B cell (primary cell): ENCODE data around the gene ZNF253. TPM values are rescaled to one million over a fixed set of nuclear protein-coding genes. Genes with fewer than 3 reads are reported as not detected.

ENCODE experiments used
- ATAC-seq: fragments of 200-7000 bp; cut with Tn5 transposase; one replicate; pipeline ENCODE4 v1.10.0; 2021; ENCODE audit warnings: low read depth, mild to moderate bottlenecking, moderate number of reproducible peaks, moderate library complexity
- CTCF ChIA-PET: fragments of 350-600 bp; sonication (Branson Sonifier 250); formaldehyde crosslinking; loops from one replicate; lab custom pipeline; 2021; ENCODE audit warnings: antibody characterized with exemption, inconsistent platforms; lab: Charles Lee
- POLR2A ChIA-PET: fragments of 350-600 bp; sonication (Branson Sonifier 250); formaldehyde crosslinking; loops from one replicate; lab custom pipeline; 2021; ENCODE audit warnings: antibody characterized with exemption; lab: Charles Lee
- DNase-seq: peaks from one replicate; pipeline ENCODE4 v3.0.0; 2013
- H2AFZ ChIP-seq: 2 replicates; pipeline ENCODE4 v1.6.1; 2012; ENCODE audit warnings: mild to moderate bottlenecking, low read depth, low read length; ENCODE audit not compliant: insufficient read depth, poor library complexity, severe bottlenecking
- H3K27ac ChIP-seq, 2 donors: 1 replicate in 1 of 2; 2 replicates in 1 of 2; pipeline ENCODE4 v1.5.1; 2012 to 2013; ENCODE audit warnings: low read length in 2 of 2, mild to moderate bottlenecking in 2 of 2, moderate library complexity in 1 of 2
- H3K27me3 ChIP-seq, 4 experiments: fragments of 200-600 bp in 1 of 4; sonication (generic) in 1 of 4; replicated peaks in 1 of 4; 1 replicate in 2 of 4; 2 replicates in 2 of 4; pipeline versions ENCODE4 v1.6.1 to v1.7.0; 2013 to 2016; ENCODE audit warnings: low read length in 3 of 4, mild to moderate bottlenecking in 2 of 4, mixed read lengths in 1 of 4, moderate library complexity in 1 of 4; ENCODE audit not compliant: insufficient read depth in 4 of 4, control insufficient read depth in 3 of 4; ENCODE audit errors: control extremely low read depth in 1 of 4
- H3K36me3 ChIP-seq, 2 experiments: replicated peaks in 1 of 2; 1 replicate in 1 of 2; 2 replicates in 1 of 2; pipeline versions ENCODE4 v1.6.1 to v1.7.1; 2013; ENCODE audit warnings: low read length in 1 of 2; ENCODE audit not compliant: insufficient read depth in 2 of 2, control insufficient read depth in 1 of 2; ENCODE audit errors: control extremely low read depth in 1 of 2, extremely low read depth in 1 of 2
- H3K4me1 ChIP-seq, 2 donors: fragments of 200-600 bp in 1 of 2; sonication (generic) in 1 of 2; 1 replicate in 1 of 2; 2 replicates in 1 of 2; pipeline versions ENCODE4 v1.5.1 to v1.6.1; 2013 to 2017; ENCODE audit warnings: low read length in 2 of 2; ENCODE audit not compliant: control insufficient read depth in 2 of 2, insufficient read depth in 2 of 2
- H3K4me2 ChIP-seq: replicated peaks from 2 replicates; pipeline ENCODE3; 2012; ENCODE audit warnings: mild to moderate bottlenecking, low read depth, low read length; ENCODE audit not compliant: poor library complexity, severe bottlenecking
- H3K4me3 ChIP-seq, 5 experiments: fragments of 200-600 bp in 1 of 5; sonication (generic) in 1 of 5; 1 replicate in 3 of 5; 2 replicates in 2 of 5; pipeline versions ENCODE4 v1.5.1 to v1.7.0; 2011 to 2016; ENCODE audit warnings: low read length in 4 of 5, mild to moderate bottlenecking in 4 of 5, low read depth in 2 of 5, control low read depth in 1 of 5, moderate library complexity in 1 of 5; ENCODE audit not compliant: insufficient read depth in 1 of 5; ENCODE audit errors: control extremely low read depth in 1 of 5, extremely low read depth in 1 of 5
- H3K79me2 ChIP-seq: fragments of 200-600 bp; sonication (generic); one replicate; pipeline ENCODE4 v1.6.0; 2016; ENCODE audit warnings: low read length; ENCODE audit not compliant: control insufficient read depth, insufficient read depth
- H3K9ac ChIP-seq: fragments of 200-600 bp; sonication (generic); 2 replicates; pipeline ENCODE4 v1.6.1; 2017; ENCODE audit warnings: mild to moderate bottlenecking, low read length, moderate library complexity
- H3K9me3 ChIP-seq, 3 donors: one replicate each; pipeline versions ENCODE4 v1.6.1 to v1.7.1; 2013; ENCODE audit warnings: low read length in 2 of 3; ENCODE audit not compliant: control insufficient read depth in 2 of 3, insufficient read depth in 1 of 3; ENCODE audit errors: control extremely low read depth in 1 of 3
- H4K20me1 ChIP-seq: 2 replicates; pipeline ENCODE4 v1.6.0; 2012; ENCODE audit warnings: mild to moderate bottlenecking, low read length; ENCODE audit not compliant: insufficient read depth, control insufficient read depth, poor library complexity, severe bottlenecking
- H3K27ac Mint-ChIP-seq: one replicate; pipeline ENCODE4 v1.8.0; 2021; ENCODE audit warnings: mixed read lengths
- H3K27me3 Mint-ChIP-seq: one replicate; pipeline ENCODE4 v1.8.0; 2021; ENCODE audit warnings: mixed read lengths
- H3K4me1 Mint-ChIP-seq: one replicate; pipeline ENCODE4 v1.8.0; 2021; ENCODE audit warnings: mixed read lengths
- H3K4me3 Mint-ChIP-seq: one replicate; pipeline ENCODE4 v1.8.0; 2021; ENCODE audit warnings: mixed read lengths
- H3K9me3 Mint-ChIP-seq: one replicate; pipeline ENCODE4 v1.8.0; 2022; ENCODE audit warnings: mixed read lengths; ENCODE audit not compliant: insufficient read depth
- CTCF ChIP-seq: fragments of 200-600 bp; IDR thresholded peaks from one replicate; pipeline ENCODE4 v1.8.0; 2022; ENCODE audit warnings: antibody characterized with exemption, mild to moderate bottlenecking
- EZH2 ChIP-seq: IDR thresholded peaks from 2 replicates; pipeline ENCODE4 v1.6.1; 2012; ENCODE audit warnings: borderline replicate concordance, low read depth, mild to moderate bottlenecking, moderate library complexity, low read length; ENCODE audit not compliant: insufficient read depth, poor library complexity, severe bottlenecking
- whole genome bisulfite sequencing: methylation state at CpG from one replicate; pipeline ENCODE4 v1.1.5; 2013; ENCODE audit warnings: missing lambda C conversion rate; ENCODE audit not compliant: insufficient coverage; 5-methylcytosine and 5-hydroxymethylcytosine counted together
- intact Hi-C: fragments of 100-400 bp; cut with micrococcal nuclease; formaldehyde crosslinking; loops from one replicate; pipeline ENCODE4 v1.10.0; 2022
- polyA plus RNA-seq: library from polyadenylated mRNA; depleted of rRNA; stranded (reverse); fragments of >200 nt; gene quantifications from 2 replicates; pipeline ENCODE4 v1.2.3, GENCODE V29; 2012
- total RNA-seq, 2 donors: library from RNA; stranded (reverse); fragments of 120-200 nt in 1 of 2; gene quantifications; 1 replicate in 1 of 2; 2 replicates in 1 of 2; pipeline versions ENCODE4 v1.2.3 to v1.2.4, GENCODE V29; 2013 to 2022

Gene ZNF253
- total and polyA plus RNA-seq, 2 donors (not counting 1 experiment from before 2014, with no cell fraction given) = 5.5 to 28.6 TPM

GRCh38 chr19:19943848-19944582, 78.3 kb downstream of the ZNF253 start:
- Histone ChIP-seq H3K36me3 (no peaks in the 10 kb centered on the region), H4K20me1 (no peaks in the 10 kb centered on the region), H3K4me1 (no peaks in the 10 kb centered on the region), H3K27me3 (peaks cover 0 to 5% (median 0%) of the 10 kb centered on the region in 4 experiments), H3K9ac (no peak overlapping the region), H2AFZ (no peak overlapping the region), H3K9me3 (peaks cover 4 to 15% (median 10%) of the 10 kb centered on the region in 3 donors), H3K27ac (no peak overlapping the region), H3K79me2 (no peaks in the 10 kb centered on the region), H3K4me2 (no peak overlapping the region), H3K4me3 (no peak overlapping the region)
- DNase-seq = no peak
- TF ChIP-seq CTCF (no peak), EZH2 (no peak)
- ChIA-PET POLR2A (no interaction called here), CTCF (no interaction called here)
- Mint-ChIP-seq H3K4me1 (no peaks in the 10 kb centered on the region), H3K4me3 (no peak overlapping the region), H3K27ac (no peak overlapping the region), H3K27me3 (peaks cover 4% of the 10 kb centered on the region), H3K9me3 (peaks cover 4% of the 10 kb centered on the region)
- no peak for ATAC-seq
- intact Hi-C loops = no loop called here
- 89% methylated on average over 6 of the region's 8 CpGs for WGBS

Other genes starting within 250 kb of the ZNF253 start
- gene PBX4, start 247.2 kb upstream of the ZNF253 start, total RNA-seq = 11.7 and 11.8 TPM in 2 replicates
- gene PBX4, start 247.2 kb upstream of the ZNF253 start, polyA plus RNA-seq = 6.0 and 11.7 TPM in 2 replicates
- gene LPAR2, start 237.7 kb upstream of the ZNF253 start, total RNA-seq = 27.1 and 30.3 TPM in 2 replicates
- gene LPAR2, start 237.7 kb upstream of the ZNF253 start, polyA plus RNA-seq = 37.2 and 46.8 TPM in 2 replicates
- 112 and 114 TPM in 2 replicates for gene GMIP, start 222.2 kb upstream of the ZNF253 start, total RNA-seq
- 57.0 and 64.7 TPM in 2 replicates for gene GMIP, start 222.2 kb upstream of the ZNF253 start, polyA plus RNA-seq
- 153 and 156 TPM in 2 replicates for gene ATP13A1, start 202.2 kb upstream of the ZNF253 start, total RNA-seq
- 216 and 277 TPM in 2 replicates for gene ATP13A1, start 202.2 kb upstream of the ZNF253 start, polyA plus RNA-seq
- gene ZNF101, start 197.0 kb upstream of the ZNF253 start, total RNA-seq = 70.6 and 74.3 TPM in 2 replicates
- 12.2 and 15.2 TPM in 2 replicates for gene ZNF101, start 197.0 kb upstream of the ZNF253 start, polyA plus RNA-seq
- 21.0 and 22.5 TPM in 2 replicates for gene ZNF14, start 132.8 kb upstream of the ZNF253 start, total RNA-seq
- 3.4 and 6.0 TPM in 2 replicates for gene ZNF14, start 132.8 kb upstream of the ZNF253 start, polyA plus RNA-seq
- 67.6 and 80.3 TPM in 2 replicates for gene ZNF506, start 44.1 kb upstream of the ZNF253 start, total RNA-seq
- gene ZNF506, start 44.1 kb upstream of the ZNF253 start, polyA plus RNA-seq = 25.6 and 26.0 TPM in 2 replicates
- 12.5 and 13.3 TPM in 2 replicates for gene ZNF93, start 35.1 kb downstream of the ZNF253 start, total RNA-seq
- 2.9 and 4.8 TPM in 2 replicates for gene ZNF93, start 35.1 kb downstream of the ZNF253 start, polyA plus RNA-seq
- 11.3 and 16.0 TPM in 2 replicates for gene ZNF682, start 173.6 kb downstream of the ZNF253 start, total RNA-seq
- 1.8 and 2.0 TPM in 2 replicates for gene ZNF682, start 173.6 kb downstream of the ZNF253 start, polyA plus RNA-seq
- gene ZNF90, start 212.1 kb downstream of the ZNF253 start, total RNA-seq = 14.6 and 15.8 TPM in 2 replicates
- 8.4 and 9.7 TPM in 2 replicates for gene ZNF90, start 212.1 kb downstream of the ZNF253 start, polyA plus RNA-seq